Measurements from ENCODE around the gene ENPP7.

GRCh38 chr17:79695797-79696609, 34.7 kb upstream of the ENPP7 start:
- TF ChIP-seq GATA3 (IDR thresholded peaks at IDR 0.05; ENCODE audit: low read depth, low read length) (no peak), GATA2 (IDR thresholded peaks at IDR 0.05; ENCODE audit: low read depth, low read length) (no peak)

Measured in SH-SY5Y (cell line).